HepG2 (cell line): Measurements from ENCODE around the gene HPDL. TPM values are rescaled to one million over a fixed set of nuclear protein-coding genes. Genes with fewer than 3 reads are reported as not detected.

Experiments used
- DMAP1 ChIP-seq: IDR thresholded peaks from 2 replicates; pipeline ENCODE4 v1.6.1; 2016
- GLI4 ChIP-seq: sonication (generic); formaldehyde crosslinking; IDR thresholded peaks from 2 replicates; pipeline ENCODE4 v1.5.1; 2020; ENCODE audit warnings: missing genetic modification reagents, mild to moderate bottlenecking, moderate library complexity, borderline replicate concordance
- PCBP2 ChIP-seq: fragments of 200-400 bp; formaldehyde crosslinking; optimal IDR thresholded peaks from 2 replicates; pipeline ENCODE3; 2018; ENCODE audit warnings: low read length, low read depth; ENCODE audit not compliant: poor library complexity, severe bottlenecking
- REXO4 ChIP-seq: sonication (generic); formaldehyde crosslinking; IDR thresholded peaks from 2 replicates; pipeline ENCODE4 v1.8.0; 2022; ENCODE audit warnings: missing genetic modification reagents, mild to moderate bottlenecking, borderline replicate concordance
- SOX5 ChIP-seq: IDR thresholded peaks from 2 replicates; pipeline ENCODE4 v1.6.1; 2016; ENCODE audit warnings: borderline replicate concordance
- TEF ChIP-seq: sonication (generic); formaldehyde crosslinking; IDR thresholded peaks from 2 replicates; pipeline ENCODE4 v1.5.0; 2020; ENCODE audit warnings: missing genetic modification reagents
- ZNF275 ChIP-seq: sonication (generic); formaldehyde crosslinking; IDR thresholded peaks from 2 replicates; pipeline ENCODE4 v1.8.0; 2022; ENCODE audit warnings: missing genetic modification reagents, mild to moderate bottlenecking, inconsistent platforms, borderline replicate concordance
- ZNF318 ChIP-seq: sonication (generic); formaldehyde crosslinking; IDR thresholded peaks from 2 replicates; pipeline ENCODE4 v1.4.0; 2020; ENCODE audit warnings: mild to moderate bottlenecking, missing genetic modification reagents
- ZNF326 ChIP-seq: sonication (generic); formaldehyde crosslinking; IDR thresholded peaks from 2 replicates; pipeline ENCODE4 v1.4.0; 2020; ENCODE audit warnings: missing genetic modification reagents, borderline replicate concordance
- ZNF414 ChIP-seq: sonication (generic); formaldehyde crosslinking; IDR thresholded peaks from 2 replicates; pipeline ENCODE4 v1.5.0; 2020; ENCODE audit warnings: missing genetic modification reagents
- ZNF530 ChIP-seq: sonication (generic); formaldehyde crosslinking; IDR thresholded peaks from 2 replicates; pipeline ENCODE4 v1.5.0; 2020; ENCODE audit warnings: low read depth, mild to moderate bottlenecking, missing genetic modification reagents
- ZNF607 ChIP-seq: sonication (generic); formaldehyde crosslinking; IDR thresholded peaks from 2 replicates; pipeline ENCODE4 v1.5.1; 2020; ENCODE audit warnings: missing genetic modification reagents, mild to moderate bottlenecking, borderline replicate concordance
- ZNF724P ChIP-seq: sonication (generic); formaldehyde crosslinking; IDR thresholded peaks from 2 replicates; pipeline ENCODE4 v1.8.0; 2022; ENCODE audit warnings: missing genetic modification reagents, borderline replicate concordance
- ZNF792 ChIP-seq: IDR thresholded peaks from 2 replicates; pipeline ENCODE4 v1.6.1; 2016
- ZNF891 ChIP-seq: sonication (generic); formaldehyde crosslinking; IDR thresholded peaks from 2 replicates; pipeline ENCODE4 v1.5.0; 2020; ENCODE audit warnings: mild to moderate bottlenecking, missing genetic modification reagents
- polyA plus RNA-seq, 8 experiments: library from polyadenylated mRNA; depleted of rRNA in 3 of 8; stranded (reverse) in 7 of 8; unstranded in 1 of 8; fragments of >200 nt; fragmentation: Illumina TruSeq in 4 of 8; extraction: Trizol in 4 of 8; gene quantifications; 2 replicates each; pipeline versions ENCODE4 v1.2.1 to v1.2.3, GENCODE V29; 2011 to 2016; ENCODE audit warnings: low read depth in 4 of 8, missing spikeins in 1 of 8, mixed read lengths in 1 of 8; ENCODE audit not compliant: insufficient read depth in 1 of 8
- total RNA-seq, 5 experiments: library from RNA; depleted of rRNA; stranded (reverse); fragments of >200 nt; fragmentation: Illumina TruSeq; extraction: Trizol; gene quantifications; 2 replicates each; pipeline ENCODE4 v1.2.3, GENCODE V29; 2016; ENCODE audit warnings: low read depth in 1 of 5
- TF ChIP-seq, protein P1 (sequence below): sonication (generic); formaldehyde crosslinking; IDR thresholded peaks from 2 replicates; pipeline ENCODE4 v1.5.0; 2020; ENCODE audit warnings: mild to moderate bottlenecking, missing genetic modification reagents

Gene HPDL
- total and polyA plus RNA-seq, 2 of the 13 experiments (the other 11 are each of a cell fraction or from before 2014, with no cell fraction given), result not detected

DNA sequence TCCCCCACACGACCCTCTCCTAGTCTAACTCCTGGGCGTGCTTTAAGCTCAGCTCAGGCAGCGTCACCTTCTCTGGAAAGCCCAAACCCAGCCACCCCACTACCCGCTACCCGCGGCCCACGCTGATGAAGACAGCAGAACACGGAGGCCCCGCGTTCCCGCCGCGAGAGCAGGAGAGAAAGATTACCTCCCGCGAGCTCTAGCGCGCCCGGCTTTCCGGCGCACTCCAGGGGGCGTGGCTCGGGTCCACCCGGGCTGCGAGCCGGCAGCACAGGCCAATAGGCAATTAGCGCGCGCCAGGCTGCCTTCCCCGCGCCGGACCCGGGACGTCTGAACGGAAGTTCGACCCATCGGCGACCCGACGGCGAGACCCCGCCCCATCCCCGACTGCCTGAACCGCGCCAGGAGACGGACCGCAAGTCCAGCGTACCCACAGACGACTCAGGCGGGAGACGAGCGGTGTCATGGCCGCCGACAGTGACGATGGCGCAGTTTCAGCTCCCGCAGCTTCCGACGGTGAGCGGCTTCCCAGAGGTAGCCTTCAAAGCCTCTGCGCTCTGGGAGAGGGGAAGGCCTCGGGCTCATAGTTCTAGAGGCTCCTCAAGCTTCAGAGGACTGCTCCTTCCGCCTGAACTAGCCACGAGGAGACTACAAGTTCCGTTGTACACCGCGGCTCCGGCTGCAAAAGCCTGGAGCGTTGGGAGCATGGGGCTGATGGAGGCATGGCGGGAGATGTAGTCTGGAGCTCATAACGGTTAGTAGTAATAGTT is 13.3 kb downstream of the HPDL start, which contains the start of the genes MUTYH and TOE1 (continued):
- TF ChIP-seq ZNF318 (CRISPR knock-in tag) (no peak), DMAP1 (CRISPR knock-in tag) (peak; percentile 94), GLI4 (no peak), ZNF275 (CRISPR knock-in tag) (peak; percentile 87; the same call in 1 of the 2 replicates), ZNF530 (CRISPR knock-in tag) (no peak), ZNF724P (CRISPR knock-in tag) (peak; percentile 79; the same call in 1 of the 2 replicates), TEF (CRISPR knock-in tag) (no peak), ZNF792 (CRISPR knock-in tag) (no peak; the same call in 1 of the 2 replicates), REXO4 (CRISPR knock-in tag) (0 out of 2 replicates have a peak, but pooled peaks have one; percentile 61), ZNF891 (peak; percentile 85), ZNF607 (CRISPR knock-in tag) (no peak), ZNF414 (peak; percentile 94), SOX5 (CRISPR knock-in tag) (peak; percentile 47; the same call in 1 of the 2 replicates), ZNF326 (CRISPR knock-in tag) (no peak), PCBP2 (no peak)
- TF ChIP-seq, protein P1, sequence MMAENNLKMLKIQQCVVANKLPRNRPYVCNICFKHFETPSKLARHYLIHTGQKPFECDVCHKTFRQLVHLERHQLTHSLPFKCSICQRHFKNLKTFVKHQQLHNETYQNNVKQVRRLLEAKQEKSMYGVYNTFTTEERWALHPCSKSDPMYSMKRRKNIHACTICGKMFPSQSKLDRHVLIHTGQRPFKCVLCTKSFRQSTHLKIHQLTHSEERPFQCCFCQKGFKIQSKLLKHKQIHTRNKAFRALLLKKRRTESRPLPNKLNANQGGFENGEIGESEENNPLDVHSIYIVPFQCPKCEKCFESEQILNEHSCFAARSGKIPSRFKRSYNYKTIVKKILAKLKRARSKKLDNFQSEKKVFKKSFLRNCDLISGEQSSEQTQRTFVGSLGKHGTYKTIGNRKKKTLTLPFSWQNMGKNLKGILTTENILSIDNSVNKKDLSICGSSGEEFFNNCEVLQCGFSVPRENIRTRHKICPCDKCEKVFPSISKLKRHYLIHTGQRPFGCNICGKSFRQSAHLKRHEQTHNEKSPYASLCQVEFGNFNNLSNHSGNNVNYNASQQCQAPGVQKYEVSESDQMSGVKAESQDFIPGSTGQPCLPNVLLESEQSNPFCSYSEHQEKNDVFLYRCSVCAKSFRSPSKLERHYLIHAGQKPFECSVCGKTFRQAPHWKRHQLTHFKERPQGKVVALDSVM (CRISPR knock-in tag), result no peak
